IMR-90 (cell line): ENCODE measurements around the gene KMT5C. TPM values are rescaled to one million over a fixed set of nuclear protein-coding genes. Genes with fewer than 3 reads are reported as not detected.

Experiments used
- ATAC-seq: fragments of 200-7000 bp; cut with Tn5 transposase; 2 replicates; pipeline ENCODE4 v1.9.1; 2020; ENCODE audit warnings: low read depth, mild to moderate bottlenecking, moderate library complexity
- BruUV-seq: library from RNA; stranded (reverse); fragments of 400-500 nt; replicated peaks from 2 replicates; lab custom pipeline; 2021; lab: Mats Ljungman, UMichigan
- CTCF ChIA-PET: fragments of 300-600 bp; formaldehyde crosslinking; extraction: SDS; loops from one replicate; lab custom pipeline; 2021; ENCODE audit warnings: antibody characterized with exemption; lab: Yijun Ruan, JAX
- POLR2A ChIA-PET: fragments of 300-600 bp; sonication (Branson Sonifier 250); formaldehyde crosslinking; loops from one replicate; lab custom pipeline; 2022; ENCODE audit warnings: antibody characterized with exemption; ENCODE audit not compliant: unreplicated experiment; lab: Charles Lee
- DNase-seq: peaks from one replicate; pipeline ENCODE4 v3.0.0; 2013
- H2AFZ ChIP-seq: replicated peaks from 2 replicates; pipeline ENCODE3; 2013; ENCODE audit warnings: low read length, mild to moderate bottlenecking; ENCODE audit not compliant: poor library complexity
- H2AK5ac ChIP-seq: 2 replicates; pipeline ENCODE4 v1.6.1; 2013; ENCODE audit warnings: low read depth, low read length, inconsistent platforms
- H2AK9ac ChIP-seq: replicated peaks from 2 replicates; pipeline ENCODE3; 2013; ENCODE audit warnings: mild to moderate bottlenecking, low read depth, low read length, moderate library complexity; ENCODE audit not compliant: poor library complexity
- H2BK120ac ChIP-seq: 2 replicates; pipeline ENCODE4 v1.6.1; 2013; ENCODE audit warnings: low read depth, low read length, inconsistent platforms
- H2BK15ac ChIP-seq: 3 replicates; pipeline ENCODE4 v1.6.1; 2013; ENCODE audit warnings: low read depth, low read length, inconsistent platforms
- H2BK20ac ChIP-seq: 2 replicates; pipeline ENCODE4 v1.6.1; 2013; ENCODE audit warnings: low read depth, mild to moderate bottlenecking, inconsistent platforms, low read length, moderate library complexity
- H2BK5ac ChIP-seq: 2 replicates; pipeline ENCODE4 v1.6.1; 2013; ENCODE audit warnings: mild to moderate bottlenecking, low read depth, low read length, inconsistent platforms; ENCODE audit not compliant: poor library complexity, severe bottlenecking
- H3K14ac ChIP-seq: replicated peaks from 2 replicates; pipeline ENCODE4 v1.6.1; 2013; ENCODE audit warnings: low read depth, low read length, inconsistent platforms
- H3K18ac ChIP-seq: 2 replicates; pipeline ENCODE4 v1.6.1; 2013; ENCODE audit warnings: low read depth, low read length, control low read depth
- H3K23ac ChIP-seq: 2 replicates; pipeline ENCODE4 v1.6.1; 2013; ENCODE audit warnings: low read depth, low read length, inconsistent platforms
- H3K27ac ChIP-seq: 2 replicates; pipeline ENCODE4 v1.5.1; 2013; ENCODE audit warnings: mild to moderate bottlenecking, control low read depth, low read length; ENCODE audit not compliant: insufficient read depth
- H3K27me3 ChIP-seq: 2 replicates; pipeline ENCODE4 v1.6.1; 2013; ENCODE audit warnings: low read length; ENCODE audit not compliant: control insufficient read depth, insufficient read depth
- H3K36me3 ChIP-seq: 2 replicates; pipeline ENCODE4 v1.6.1; 2013; ENCODE audit warnings: low read length, mixed read lengths; ENCODE audit not compliant: control insufficient read depth, insufficient read depth
- H3K4ac ChIP-seq: 2 replicates; pipeline ENCODE4 v1.6.1; 2013; ENCODE audit warnings: low read depth, low read length, inconsistent platforms
- H3K4me1 ChIP-seq: 2 replicates; pipeline ENCODE4 v1.6.1; 2013; ENCODE audit warnings: low read length, mixed read lengths; ENCODE audit not compliant: control insufficient read depth, insufficient read depth
- H3K4me2 ChIP-seq: 2 replicates; pipeline ENCODE4 v1.6.1; 2013; ENCODE audit warnings: low read depth, mild to moderate bottlenecking, control low read depth, low read length, moderate library complexity
- H3K4me3 ChIP-seq: 2 replicates; pipeline ENCODE4 v1.5.1; 2013; ENCODE audit warnings: low read depth, mild to moderate bottlenecking, control low read depth, low read length, moderate library complexity; ENCODE audit not compliant: insufficient read depth
- H3K56ac ChIP-seq: 2 replicates; pipeline ENCODE4 v1.6.1; 2013; ENCODE audit warnings: low read length, inconsistent platforms; ENCODE audit not compliant: insufficient read depth; ENCODE audit errors: extremely low read depth
- H3K79me1 ChIP-seq, 2 experiments: 2 replicates each; pipeline ENCODE4 v1.6.1; 2013; ENCODE audit warnings: low read length in 2 of 2, inconsistent platforms in 1 of 2, low read depth in 1 of 2
- H3K9ac ChIP-seq: 2 replicates; pipeline ENCODE4 v1.6.1; 2013; ENCODE audit warnings: low read depth, low read length, control low read depth
- H3K9me1 ChIP-seq: 2 replicates; pipeline ENCODE4 v1.6.1; 2013; ENCODE audit warnings: low read length, inconsistent platforms; ENCODE audit not compliant: insufficient read depth
- H3K9me3 ChIP-seq: 2 replicates; pipeline ENCODE4 v1.6.1; 2013; ENCODE audit warnings: low read length; ENCODE audit not compliant: control insufficient read depth, insufficient read depth
- H4K20me1 ChIP-seq: 2 replicates; pipeline ENCODE4 v1.6.1; 2013; ENCODE audit warnings: low read length, inconsistent platforms; ENCODE audit not compliant: insufficient read depth
- H4K5ac ChIP-seq: 2 replicates; pipeline ENCODE4 v1.6.1; 2013; ENCODE audit warnings: mild to moderate bottlenecking, low read depth, low read length, control low read depth
- H4K8ac ChIP-seq, 2 experiments: 2 replicates each; pipeline ENCODE4 v1.6.1; 2013; ENCODE audit warnings: low read depth in 2 of 2, low read length in 2 of 2, control low read depth in 1 of 2, inconsistent platforms in 1 of 2
- H4K91ac ChIP-seq: 2 replicates; pipeline ENCODE4 v1.6.1; 2013; ENCODE audit warnings: low read depth, low read length, inconsistent platforms; ENCODE audit not compliant: insufficient read depth
- BHLHE40 ChIP-seq: fragments of 150-350 bp; IDR thresholded peaks from 2 replicates; pipeline ENCODE4 v1.6.1; 2016; ENCODE audit warnings: mild to moderate bottlenecking, low read depth, low read length
- CEBPB ChIP-seq: IDR thresholded peaks from 2 replicates; pipeline ENCODE4 v1.6.1; 2012; ENCODE audit warnings: low read depth, low read length, improper control_type of control experiment
- FOS ChIP-seq: fragments of 150-350 bp; IDR thresholded peaks from 2 replicates; pipeline ENCODE4 v1.6.1; 2016; ENCODE audit warnings: low read depth, low read length
- NFE2L2 ChIP-seq: fragments of 150-350 bp; IDR thresholded peaks from 2 replicates; pipeline ENCODE4 v1.6.1; 2016; ENCODE audit warnings: low read depth, mild to moderate bottlenecking, low read length
- POLR2A ChIP-seq: IDR thresholded peaks from 2 replicates; pipeline ENCODE4 v1.6.1; 2012; ENCODE audit warnings: mild to moderate bottlenecking, low read depth, low read length
- RAD21 ChIP-seq: IDR thresholded peaks from 2 replicates; pipeline ENCODE4 v1.6.1; 2012; ENCODE audit warnings: low read length, improper control_type of control experiment
- RCOR1 ChIP-seq: IDR thresholded peaks from 2 replicates; pipeline ENCODE4 v1.6.1; 2012; ENCODE audit warnings: mild to moderate bottlenecking, low read length, improper control_type of control experiment; ENCODE audit not compliant: insufficient replicate concordance
- RFX5 ChIP-seq: IDR thresholded peaks from 2 replicates; pipeline ENCODE4 v1.8.0; 2012; ENCODE audit warnings: low read depth, mild to moderate bottlenecking, low read length, moderate library complexity
- SMC3 ChIP-seq: fragments of 150-350 bp; IDR thresholded peaks from 2 replicates; pipeline ENCODE4 v1.6.1; 2016; ENCODE audit warnings: low read depth, mild to moderate bottlenecking, antibody characterized with exemption, low read length, moderate library complexity
- WGBS, 2 experiments: methylation state at CpG; one replicate each; pipeline versions ENCODE4 v1.1.5 to v1.1.7; 2013; ENCODE audit warnings: missing lambda C conversion rate in 2 of 2; ENCODE audit not compliant: insufficient read length in 1 of 2; ENCODE audit errors: extremely low coverage in 2 of 2; 5-methylcytosine and 5-hydroxymethylcytosine counted together
- dilution Hi-C: fragments of 300-500 bp; cut with HindIII; formaldehyde crosslinking; loops from one replicate; pipeline ENCODE4 v1.14.3; 2018; ENCODE audit warnings: low sequenced_read_pairs; ENCODE audit not compliant: unreplicated experiment
- in situ Hi-C: fragments of 300-500 bp; cut with MboI; formaldehyde crosslinking; loops from 3 replicates; pipeline ENCODE4 v1.14.3; 2019; ENCODE audit warnings: low sequenced_read_pairs, inconsistent platforms, mixed read lengths
- intact Hi-C: fragments of 100-400 bp; cut with micrococcal nuclease; formaldehyde crosslinking; loops from 2 replicates; pipeline ENCODE4 v1.10.0; 2022
- polyA plus RNA-seq, 3 experiments: library from polyadenylated mRNA; depleted of rRNA; stranded (reverse); fragments of >200 nt; gene quantifications; 2 replicates each; pipeline ENCODE4 v1.2.3, GENCODE V29; 2012; ENCODE audit warnings: low replicate concordance in 1 of 3
- total RNA-seq: library from RNA; depleted of rRNA; stranded (reverse); fragments of >200 nt; gene quantifications from 2 replicates; pipeline ENCODE4 v1.2.3, GENCODE V29; 2012

The KMT5C gene
- total and polyA plus RNA-seq, 2 of the 4 experiments (the other 2 are of a cell fraction), result 1.8 to 5.9 TPM

DNA sequence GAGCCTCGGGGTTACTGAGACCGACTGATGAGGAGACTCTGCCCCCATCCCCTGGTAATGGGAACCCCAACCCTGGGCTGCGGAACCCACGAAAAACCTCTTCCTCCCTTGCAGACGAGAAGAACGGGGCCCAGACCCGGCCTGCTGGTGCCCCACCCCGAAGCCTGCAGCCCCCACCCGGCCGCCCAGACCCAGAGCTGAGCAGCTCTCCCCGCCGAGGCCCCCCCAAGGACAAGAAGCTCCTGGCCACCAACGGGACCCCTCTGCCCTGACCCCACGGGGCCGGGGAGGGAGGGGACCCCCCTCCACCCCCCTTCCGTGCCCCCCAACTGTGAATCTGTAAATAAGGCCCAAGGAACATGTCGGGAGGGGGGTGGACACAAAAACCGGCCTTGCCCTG lies 27.9 kb upstream of the KMT5C start:
- CTCF ChIA-PET, result no interaction called here
- Histone ChIP-seq H3K18ac (no peak overlapping the region), H2AK5ac (no peak overlapping the region), H3K4ac (no peak overlapping the region), H3K23ac (no peak overlapping the region), H3K9ac (no peak overlapping the region), H3K56ac (no peak overlapping the region), H2AFZ (no peak overlapping the region), H4K20me1 (no peaks in the 10 kb centered on the region), H3K9me1 (no peaks in the 10 kb centered on the region), H3K4me3 (no peak overlapping the region), H4K8ac (no peak overlapping the region), H2BK15ac (no peak overlapping the region), H3K79me1 (no peaks in the 10 kb centered on the region), H3K27ac (no peak overlapping the region), H4K91ac (no peak overlapping the region), H4K5ac (no peak overlapping the region), H3K27me3 (no peaks in the 10 kb centered on the region), H3K14ac (no peak overlapping the region), H2BK120ac (no peak overlapping the region), H3K9me3 (peaks cover 1% of the 10 kb centered on the region; the same call in 1 of the 2 replicates), H3K4me1 (no peaks in the 10 kb centered on the region; the same call in 1 of the 2 replicates), H2BK5ac (no peak overlapping the region), H2BK20ac (no peak overlapping the region), H3K4me2 (no peak overlapping the region), H2AK9ac (no peak overlapping the region), H3K36me3 (peaks cover 16% of the 10 kb centered on the region)
- in situ Hi-C loops (no loop called here), intact Hi-C loops (no loop called here), dilution Hi-C loops (no loop called here)
- no peak for TF ChIP-seq SMC3
- no peak for TF ChIP-seq NFE2L2
- no peak for TF ChIP-seq RCOR1
- no peak for TF ChIP-seq POLR2A
- TF ChIP-seq RFX5, result no peak
- no peak for TF ChIP-seq CEBPB
- no peak for TF ChIP-seq RAD21
- TF ChIP-seq FOS, result no peak
- no peak for TF ChIP-seq BHLHE40
- no peak for DNase-seq
- WGBS, 2 experiments, result no CpG with 5 or more reads among the region's 18 CpGs
- ATAC-seq, result no peak
- POLR2A ChIA-PET, result no interaction called here
- no TSS peak for BruUV-seq
